Ascending aorta (tissue), 2 donors: ENCODE results near the gene COL18A1. TPM values are rescaled to one million over a fixed set of nuclear protein-coding genes. Genes with fewer than 3 reads are reported as not detected.

ENCODE experiments used
- DNase-seq, 2 donors: peaks; one replicate each; pipeline ENCODE4 v3.0.0-alpha.2; 2019; ENCODE audit warnings: low spot score in 2 of 2
- H3K27ac ChIP-seq, 2 donors: fragments of 200-600 bp; sonication (generic); one replicate each; pipeline ENCODE4 v1.5.1; 2016 to 2017; ENCODE audit warnings: mild to moderate bottlenecking in 1 of 2
- H3K27me3 ChIP-seq: fragments of 200-600 bp; sonication (generic); one replicate; pipeline ENCODE4 v1.5.1; 2017
- H3K36me3 ChIP-seq, 2 donors: fragments of 200-600 bp; sonication (generic); one replicate each; pipeline ENCODE4 v1.5.1; 2016
- H3K4me1 ChIP-seq, 2 donors: fragments of 200-600 bp; sonication (generic); one replicate each; pipeline ENCODE4 v1.5.1; 2016 to 2017; ENCODE audit warnings: mild to moderate bottlenecking in 1 of 2
- H3K4me3 ChIP-seq, 2 donors: fragments of 200-600 bp; sonication (generic); one replicate each; pipeline ENCODE4 v1.5.1; 2016 to 2017; ENCODE audit warnings: mild to moderate bottlenecking in 1 of 2
- H3K9me3 ChIP-seq, 2 donors: fragments of 200-600 bp; sonication (generic); one replicate each; pipeline ENCODE4 v1.5.1; 2016
- intact Hi-C: fragments of 100-400 bp; cut with DNase I; formaldehyde crosslinking; loops from one replicate; pipeline ENCODE4 v1.15.1; 2023
- total RNA-seq: library from RNA; depleted of rRNA; stranded (reverse); fragments of >200 nt; gene quantifications from one replicate; pipeline ENCODE4 v1.1.0, GENCODE V29; 2016
- TF ChIP-seq, protein P1 (sequence below), 3 experiments: fragments of 200-600 bp in 2 of 3; fragments of 450-650 bp in 1 of 3; sonication (generic) in 2 of 3; IDR thresholded peaks; one replicate each; pipeline ENCODE4 v1.5.1; 2016 to 2019; ENCODE audit warnings: antibody characterized with exemption in 3 of 3, mild to moderate bottlenecking in 1 of 3, moderate library complexity in 1 of 3

The COL18A1 gene
- total RNA-seq, 1 donor from 2014 or later, result 699 TPM

DNA sequence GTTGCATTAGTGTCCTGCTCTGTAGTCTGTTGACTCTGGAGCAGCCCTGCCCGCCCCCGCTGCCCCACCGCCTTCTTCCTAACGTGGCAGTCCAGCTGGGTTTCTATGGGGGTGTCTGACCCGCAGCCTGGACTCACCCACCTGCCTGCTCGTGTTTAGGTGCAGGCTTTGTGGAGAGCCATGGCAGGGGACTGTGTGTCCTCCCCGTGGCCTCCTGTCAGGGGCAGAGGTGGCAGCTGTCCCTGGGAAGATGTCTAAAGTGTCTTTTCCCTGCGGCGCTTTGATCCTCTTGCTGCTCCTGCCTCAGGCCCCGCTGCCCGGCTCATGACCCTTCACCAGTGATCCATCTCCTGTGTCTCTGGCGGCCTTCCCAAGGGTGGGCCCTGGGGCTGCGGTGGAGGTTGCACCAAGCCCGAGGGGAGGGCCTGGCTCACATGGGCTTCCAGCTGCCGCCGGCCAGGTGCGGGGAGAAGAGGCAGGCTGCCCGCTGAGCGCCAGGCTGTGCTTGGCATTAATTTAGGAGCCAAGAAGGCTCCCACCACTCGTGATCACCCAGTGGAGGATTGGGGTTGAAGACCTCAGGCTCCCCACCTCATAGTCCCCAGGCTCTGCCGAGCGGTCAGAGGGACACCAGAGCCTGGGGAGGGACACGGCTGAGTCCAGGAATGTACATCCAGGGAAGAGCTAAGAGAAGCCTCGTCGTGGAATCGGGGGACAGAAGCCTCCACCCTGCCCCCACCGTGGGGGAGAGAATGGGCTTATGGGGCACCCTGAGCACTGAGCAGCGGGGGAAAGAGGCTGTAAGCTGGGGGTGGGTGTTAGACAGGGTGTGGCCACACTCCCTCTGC is 44.1 kb downstream of the COL18A1 start:
- Histone ChIP-seq H3K4me3 (no peak overlapping the region), H3K9me3 (peaks cover 0 to 10% of the 10 kb centered on the region in 2 donors), H3K4me1 (peaks cover 0 to 2% of the 10 kb centered on the region in 2 donors), H3K27ac (no peak overlapping the region), H3K27me3 (no peaks in the 10 kb centered on the region), H3K36me3 (no peaks in the 10 kb centered on the region)
- no peak for DNase-seq
- TF ChIP-seq, protein P1, sequence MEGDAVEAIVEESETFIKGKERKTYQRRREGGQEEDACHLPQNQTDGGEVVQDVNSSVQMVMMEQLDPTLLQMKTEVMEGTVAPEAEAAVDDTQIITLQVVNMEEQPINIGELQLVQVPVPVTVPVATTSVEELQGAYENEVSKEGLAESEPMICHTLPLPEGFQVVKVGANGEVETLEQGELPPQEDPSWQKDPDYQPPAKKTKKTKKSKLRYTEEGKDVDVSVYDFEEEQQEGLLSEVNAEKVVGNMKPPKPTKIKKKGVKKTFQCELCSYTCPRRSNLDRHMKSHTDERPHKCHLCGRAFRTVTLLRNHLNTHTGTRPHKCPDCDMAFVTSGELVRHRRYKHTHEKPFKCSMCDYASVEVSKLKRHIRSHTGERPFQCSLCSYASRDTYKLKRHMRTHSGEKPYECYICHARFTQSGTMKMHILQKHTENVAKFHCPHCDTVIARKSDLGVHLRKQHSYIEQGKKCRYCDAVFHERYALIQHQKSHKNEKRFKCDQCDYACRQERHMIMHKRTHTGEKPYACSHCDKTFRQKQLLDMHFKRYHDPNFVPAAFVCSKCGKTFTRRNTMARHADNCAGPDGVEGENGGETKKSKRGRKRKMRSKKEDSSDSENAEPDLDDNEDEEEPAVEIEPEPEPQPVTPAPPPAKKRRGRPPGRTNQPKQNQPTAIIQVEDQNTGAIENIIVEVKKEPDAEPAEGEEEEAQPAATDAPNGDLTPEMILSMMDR (IDR thresholded peaks at IDR 0.05), result no peak
- intact Hi-C loops, result loop anchor here (10.0 kb wide), 1 partner anchor 284 kb away; no protein-coding TSS in a partner anchor

DNA sequence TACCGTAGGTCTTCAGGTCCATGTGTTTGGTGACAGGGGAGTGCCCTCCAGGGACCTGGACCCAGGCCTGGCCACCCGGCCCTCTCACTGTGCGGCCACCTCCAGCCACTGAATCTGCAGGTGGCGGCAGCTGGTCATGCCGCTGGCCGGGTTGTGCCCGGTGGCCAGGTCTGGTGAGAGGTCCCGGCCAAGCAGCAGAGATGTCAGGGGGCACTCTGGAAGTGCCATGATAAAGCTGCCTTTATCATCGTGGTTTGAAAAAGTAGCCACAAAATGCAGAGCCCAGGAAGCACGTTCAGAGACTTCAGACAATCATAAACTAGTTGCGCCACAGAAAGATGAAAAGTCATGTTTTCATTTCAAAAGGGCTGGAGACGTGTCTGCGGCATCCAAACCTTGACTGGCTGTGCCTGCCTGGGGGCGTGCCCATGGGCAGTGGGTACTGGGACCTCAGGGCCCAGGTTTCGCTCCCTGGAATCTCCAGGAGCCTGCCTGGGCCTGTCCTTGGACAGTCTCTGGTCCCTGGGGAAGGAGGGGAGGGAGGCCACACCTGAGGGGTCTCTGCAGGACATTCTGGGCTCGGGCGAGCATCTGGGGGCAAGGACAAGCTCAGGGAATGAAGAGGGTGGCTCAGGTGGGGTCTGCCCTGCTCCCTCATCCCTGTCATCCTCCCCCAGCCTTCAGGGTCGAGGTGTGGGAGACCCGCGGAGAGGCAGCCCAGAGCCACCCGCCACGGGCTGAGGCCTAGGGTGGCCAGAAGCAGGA is 44.9 kb downstream of the COL18A1 start:
- H3K4me1 ChIP-seq, result peaks cover 0 to 9% of the 10 kb centered on the region in 2 donors
- no peaks in the 10 kb centered on the region for H3K36me3 ChIP-seq
- TF ChIP-seq, protein P1 (IDR thresholded peaks at IDR 0.05), result no peak
- no peak overlapping the region for H3K27ac ChIP-seq
- intact Hi-C loops, result loop anchor here (10.0 kb wide), 1 partner anchor 285 kb away; no protein-coding TSS in a partner anchor
- peaks cover 0 to 10% of the 10 kb centered on the region in 2 donors for H3K9me3 ChIP-seq
- no peak for DNase-seq
- H3K27me3 ChIP-seq, result no peaks in the 10 kb centered on the region
- H3K4me3 ChIP-seq, result no peak overlapping the region

DNA sequence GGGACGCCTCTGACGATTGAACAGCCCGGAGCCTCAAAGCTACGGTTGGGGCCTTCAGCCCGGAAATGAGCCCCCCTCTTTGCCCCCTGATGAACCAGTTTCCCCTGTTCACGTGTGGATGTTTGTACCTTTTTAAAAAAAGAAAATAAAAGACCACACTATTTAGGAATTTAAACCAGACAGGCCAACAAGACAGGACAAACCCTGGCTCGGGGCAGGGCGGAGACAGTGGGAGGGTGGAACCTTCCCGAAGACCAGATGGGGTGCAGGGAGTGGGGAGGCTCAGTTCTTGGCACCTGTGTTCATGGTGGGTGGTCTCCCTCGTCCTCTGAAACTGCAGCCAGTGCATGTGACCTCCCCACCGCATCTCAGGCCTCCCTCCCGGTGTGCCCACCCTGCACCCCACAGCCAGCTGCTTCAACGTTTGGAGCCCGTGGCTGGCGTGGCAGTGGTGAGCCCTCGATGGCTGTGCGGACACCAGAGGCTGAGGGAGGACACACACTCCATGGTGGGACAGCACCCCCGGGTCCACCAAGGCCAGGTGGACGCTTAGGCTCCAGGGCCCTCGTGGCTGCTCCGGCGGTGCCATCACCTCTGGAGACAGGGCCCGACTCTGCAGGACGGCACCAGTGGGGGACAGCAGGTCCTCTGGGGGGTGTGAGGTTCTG is 45.6 kb downstream of the COL18A1 start:
- H3K4me3 ChIP-seq, result no peak overlapping the region
- intact Hi-C loops, result no loop called here
- H3K9me3 ChIP-seq, result peaks cover 0 to 10% of the 10 kb centered on the region in 2 donors
- H3K4me1 ChIP-seq, result peaks cover 0 to 16% of the 10 kb centered on the region in 2 donors
- H3K27me3 ChIP-seq, result no peaks in the 10 kb centered on the region
- H3K36me3 ChIP-seq, result no peaks in the 10 kb centered on the region
- no peak for DNase-seq
- no peak overlapping the region for H3K27ac ChIP-seq
- TF ChIP-seq, protein P1 (IDR thresholded peaks at IDR 0.05), result no peak

DNA sequence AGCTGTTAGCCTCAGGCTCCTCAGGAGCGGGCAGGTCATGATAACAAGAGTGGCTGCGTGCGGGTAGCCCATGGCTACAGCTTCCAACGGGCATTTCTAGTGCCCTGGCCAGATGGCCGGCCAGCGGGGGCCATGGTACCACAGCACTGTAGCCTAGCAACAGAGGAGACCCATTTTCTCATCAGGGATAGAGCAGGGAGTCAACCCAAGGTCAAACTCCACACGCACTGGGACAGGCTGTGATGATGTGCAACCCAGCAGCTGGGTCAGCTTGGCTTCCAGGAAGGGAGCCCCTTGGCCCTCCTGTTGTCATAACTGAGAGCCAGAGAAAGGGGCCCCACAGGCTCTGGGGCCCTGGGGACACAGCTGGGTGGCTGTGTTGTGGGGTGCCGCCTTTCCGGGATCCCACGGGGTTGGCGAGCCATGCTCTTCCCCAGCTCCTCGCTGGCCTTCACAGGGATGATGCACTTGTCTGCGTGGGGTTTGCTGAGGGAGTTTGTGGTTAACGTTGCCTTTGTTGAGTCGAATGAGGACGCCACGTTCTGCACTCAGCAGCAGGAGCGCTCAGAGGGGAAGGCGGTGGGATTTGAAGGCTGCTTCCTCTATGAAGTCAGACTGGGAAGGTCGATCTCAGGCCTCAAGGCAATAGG is 46.3 kb downstream of the COL18A1 start:
- H3K36me3 ChIP-seq, result no peaks in the 10 kb centered on the region
- H3K4me3 ChIP-seq, result no peak overlapping the region
- H3K27me3 ChIP-seq, result no peaks in the 10 kb centered on the region
- peaks cover 3 to 22% of the 10 kb centered on the region in 2 donors for H3K4me1 ChIP-seq
- DNase-seq, result no peak
- H3K9me3 ChIP-seq, result peaks cover 0 to 9% of the 10 kb centered on the region in 2 donors
- no peak overlapping the region for H3K27ac ChIP-seq
- TF ChIP-seq, protein P1 (IDR thresholded peaks at IDR 0.05), result no peak
- intact Hi-C loops, result no loop called here

DNA sequence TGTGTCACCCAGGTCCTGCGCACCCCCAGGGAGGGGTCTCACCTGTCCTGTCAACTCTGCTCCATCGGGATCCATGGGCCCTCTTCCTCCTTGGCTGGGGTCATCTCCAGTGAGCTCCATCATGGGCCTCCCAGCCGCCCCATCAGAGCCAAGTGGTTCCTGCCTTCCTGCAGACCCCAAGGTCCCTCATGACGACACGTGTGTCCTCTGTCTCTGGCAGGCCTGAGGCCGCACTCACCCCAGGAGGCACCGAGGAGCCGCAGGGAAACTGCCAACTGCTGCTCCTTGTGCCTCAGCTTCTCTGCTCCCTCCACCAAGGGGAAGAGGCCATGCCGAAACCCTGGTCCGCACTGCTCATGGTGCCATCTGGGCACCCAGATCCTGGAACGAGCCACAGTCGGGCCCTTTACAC is 46.8 kb downstream of the COL18A1 start:
- H3K27ac ChIP-seq, result no peak overlapping the region
- peaks cover 0 to 3% of the 10 kb centered on the region in 2 donors for H3K9me3 ChIP-seq
- peaks cover 3 to 28% of the 10 kb centered on the region in 2 donors for H3K4me1 ChIP-seq
- intact Hi-C loops, result no loop called here
- TF ChIP-seq, protein P1 (IDR thresholded peaks at IDR 0.05), result no peak
- DNase-seq, result no peak
- H3K4me3 ChIP-seq, result no peak overlapping the region
- H3K27me3 ChIP-seq, result no peaks in the 10 kb centered on the region
- H3K36me3 ChIP-seq, result no peaks in the 10 kb centered on the region
